WI38 (cell line): ENCODE measurements around the gene RFX2.

ENCODE experiments used
- H3K4me3 ChIP-seq: 2 replicates; pipeline ENCODE4 v1.5.1; 2011; ENCODE audit warnings: low read depth, mild to moderate bottlenecking, control low read depth, low read length
- TF ChIP-seq, protein P1 (sequence below): IDR thresholded peaks from 2 replicates; pipeline ENCODE4 v1.5.1; 2012; ENCODE audit warnings: low read depth, mild to moderate bottlenecking, control low read depth, low read length

RFX2 gene

GRCh38 chr19:5975388-5975728 lies 134.9 kb downstream of the RFX2 start:
- no peak overlapping the region for H3K4me3 ChIP-seq
- TF ChIP-seq, protein P1, sequence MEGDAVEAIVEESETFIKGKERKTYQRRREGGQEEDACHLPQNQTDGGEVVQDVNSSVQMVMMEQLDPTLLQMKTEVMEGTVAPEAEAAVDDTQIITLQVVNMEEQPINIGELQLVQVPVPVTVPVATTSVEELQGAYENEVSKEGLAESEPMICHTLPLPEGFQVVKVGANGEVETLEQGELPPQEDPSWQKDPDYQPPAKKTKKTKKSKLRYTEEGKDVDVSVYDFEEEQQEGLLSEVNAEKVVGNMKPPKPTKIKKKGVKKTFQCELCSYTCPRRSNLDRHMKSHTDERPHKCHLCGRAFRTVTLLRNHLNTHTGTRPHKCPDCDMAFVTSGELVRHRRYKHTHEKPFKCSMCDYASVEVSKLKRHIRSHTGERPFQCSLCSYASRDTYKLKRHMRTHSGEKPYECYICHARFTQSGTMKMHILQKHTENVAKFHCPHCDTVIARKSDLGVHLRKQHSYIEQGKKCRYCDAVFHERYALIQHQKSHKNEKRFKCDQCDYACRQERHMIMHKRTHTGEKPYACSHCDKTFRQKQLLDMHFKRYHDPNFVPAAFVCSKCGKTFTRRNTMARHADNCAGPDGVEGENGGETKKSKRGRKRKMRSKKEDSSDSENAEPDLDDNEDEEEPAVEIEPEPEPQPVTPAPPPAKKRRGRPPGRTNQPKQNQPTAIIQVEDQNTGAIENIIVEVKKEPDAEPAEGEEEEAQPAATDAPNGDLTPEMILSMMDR = no peak

- no peak overlapping the region for H3K4me3 ChIP-seq
Measured at GRCh38 chr19:5974721-5975387, 135.4 kb downstream of the RFX2 start.

DNA sequence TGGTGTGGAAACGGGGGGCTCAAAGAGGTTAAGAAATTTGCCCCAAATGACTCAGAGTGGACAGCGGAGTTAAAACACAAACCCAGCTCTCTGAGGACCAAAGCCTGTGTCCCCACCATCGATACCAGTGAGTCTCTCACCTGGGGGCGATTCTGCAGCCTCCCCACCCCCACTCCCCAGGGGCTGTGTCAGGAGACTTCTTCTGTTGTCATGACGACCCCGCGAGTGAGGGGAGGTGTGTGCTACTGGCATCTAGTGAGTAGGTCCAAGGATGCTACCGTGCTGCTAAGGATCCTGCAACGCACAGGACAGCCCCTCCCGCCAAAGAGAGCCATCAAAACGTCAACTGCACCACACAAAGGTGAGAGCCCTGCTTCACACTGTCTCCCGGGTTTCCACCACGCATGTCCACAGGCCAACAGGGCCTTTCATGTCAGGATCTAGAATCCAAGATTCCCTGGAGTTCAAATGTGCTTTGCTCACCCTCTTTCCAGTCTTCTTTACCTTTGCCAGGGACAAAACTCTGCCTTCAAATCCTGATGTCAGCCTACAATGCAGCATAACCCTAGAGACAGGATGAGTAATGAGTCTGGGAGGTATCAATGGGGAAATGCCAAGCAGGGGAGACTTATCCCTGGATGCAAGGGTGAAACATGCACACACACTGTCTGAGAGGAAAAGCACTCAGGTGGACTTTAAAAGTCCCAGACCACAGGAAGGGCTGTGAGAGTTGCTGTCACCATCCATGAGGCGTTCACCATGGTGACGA lies 136.2 kb downstream of the RFX2 start:
- TF ChIP-seq, protein P1 = no peak
- H3K4me3 ChIP-seq = no peak overlapping the region

More at GRCh38 chr19:5974721-5975387, 135.4 kb downstream of the RFX2 start:
- TF ChIP-seq, protein P1 = no peak

DNA sequence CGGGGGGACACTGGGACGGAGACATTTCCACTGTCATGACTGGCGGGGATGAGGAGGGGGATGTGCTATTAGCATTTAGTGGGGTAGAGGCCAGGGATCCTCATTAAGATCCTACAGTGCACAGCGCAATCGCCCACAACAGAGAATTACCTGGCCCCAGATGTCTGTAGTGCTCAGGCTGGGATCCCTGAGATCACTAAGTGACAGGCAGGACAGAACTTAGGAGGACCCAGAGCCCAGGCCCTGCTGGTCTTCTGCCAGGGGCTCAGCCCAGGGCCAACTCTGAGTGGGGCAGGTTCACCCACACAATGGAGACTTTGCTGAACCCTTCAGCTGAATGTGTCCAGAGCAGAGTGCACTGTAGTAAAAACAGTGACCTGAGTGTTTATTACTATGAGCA lies 136.9 kb downstream of the RFX2 start:
- no peak overlapping the region for H3K4me3 ChIP-seq
- TF ChIP-seq, protein P1 = no peak

- TF ChIP-seq, protein P1 = no peak
- no peak overlapping the region for H3K4me3 ChIP-seq
Measured at GRCh38 chr19:5972355-5972731, 138.0 kb downstream of the RFX2 start.

DNA sequence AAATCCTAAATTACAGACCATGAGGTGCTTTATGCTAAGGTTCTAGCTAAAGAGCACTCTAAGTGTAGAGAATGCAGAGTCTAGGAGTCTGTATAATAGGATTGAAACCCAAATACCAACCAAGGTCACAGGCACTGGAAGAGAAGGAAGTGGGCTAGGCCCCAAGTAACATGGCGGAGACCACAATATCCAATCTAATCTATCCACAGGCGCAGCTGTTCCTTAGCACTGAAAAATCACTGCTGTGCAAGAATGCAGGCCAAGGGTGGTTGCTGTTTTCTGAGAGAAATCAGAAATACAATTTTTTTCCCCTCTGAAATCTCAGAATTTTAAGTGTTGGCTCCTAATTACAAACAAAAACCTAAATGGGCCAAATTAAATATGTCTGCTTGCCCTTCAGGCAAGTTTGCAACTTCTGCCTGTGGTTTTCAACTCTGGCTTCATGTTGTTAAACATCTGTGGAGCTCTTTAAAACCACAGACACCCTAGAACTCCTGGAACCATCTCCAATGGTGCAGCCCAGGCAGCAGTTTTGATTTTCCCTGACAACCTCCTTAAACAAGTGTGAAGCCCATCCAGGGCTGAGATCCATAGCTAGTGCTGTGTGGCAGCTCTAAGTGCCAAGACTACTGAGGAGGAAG lies 138.5 kb downstream of the RFX2 start:
- TF ChIP-seq, protein P1 = no peak
- H3K4me3 ChIP-seq = no peak overlapping the region

DNA sequence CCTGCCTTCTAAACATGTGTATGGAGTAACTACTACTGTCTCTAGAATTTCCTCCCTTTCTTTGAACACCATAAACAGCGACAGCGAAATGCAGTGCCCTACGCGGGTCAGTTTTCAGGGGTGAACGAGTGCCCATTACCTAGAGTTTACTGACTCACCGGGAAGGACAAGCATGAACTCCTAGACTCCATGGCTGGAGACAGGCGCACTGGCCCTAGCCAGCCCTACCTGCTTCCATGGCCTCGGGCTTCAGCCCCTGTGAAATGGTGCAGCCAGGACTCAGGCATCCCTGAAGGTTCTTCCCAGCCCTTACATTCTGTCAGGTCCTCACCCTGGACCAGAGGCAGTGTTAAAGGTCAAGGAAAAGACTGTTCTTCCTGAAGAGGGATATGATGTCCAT lies 140.8 kb downstream of the RFX2 start:
- TF ChIP-seq, protein P1 = no peak
- no peak overlapping the region for H3K4me3 ChIP-seq
